Endothelial cell of umbilical vein (primary cell): ENCODE data around the gene SFXN4. TPM values are rescaled to one million over a fixed set of nuclear protein-coding genes. Genes with fewer than 3 reads are reported as not detected.

Experiments used
- BruUV-seq: library from RNA; stranded (reverse); fragments of 400-500 nt; replicated peaks from 2 replicates; lab custom pipeline; 2021; lab: Mats Ljungman, UMichigan
- CTCF ChIA-PET: fragments of 300-600, 350-600 bp; sonication (Branson Sonifier 250); formaldehyde crosslinking; loops from one replicate; lab custom pipeline; 2021; ENCODE audit warnings: antibody characterized with exemption, inconsistent platforms; lab: Charles Lee
- POLR2A ChIA-PET: fragments of 300-600, 350-600 bp; sonication (Branson Sonifier 250); formaldehyde crosslinking; loops from one replicate; lab custom pipeline; 2021; ENCODE audit warnings: antibody characterized with exemption, inconsistent platforms; lab: Charles Lee
- DNase-seq: peaks from one replicate; pipeline ENCODE4 v3.0.0-alpha.2; 2011; ENCODE audit warnings: low read depth, low spot score
- FAIRE-seq: peaks from 2 replicates; lab custom pipeline; 2011; peaks lifted over from hg19 to GRCh38; lab: Jason Lieb, UNC
- H2AFZ ChIP-seq: 2 replicates; pipeline ENCODE4 v1.6.0; 2012; ENCODE audit warnings: low read depth, low read length, control low read depth, inconsistent platforms
- H3K27ac ChIP-seq: 2 replicates; pipeline ENCODE4 v1.5.1; 2011; ENCODE audit warnings: low read depth, mild to moderate bottlenecking, control low read depth, low read length, moderate library complexity; ENCODE audit not compliant: insufficient read depth
- H3K27me3 ChIP-seq, 2 experiments: 2 replicates each; pipeline versions ENCODE4 v1.6.0 to v1.6.1; 2011; ENCODE audit warnings: low read length in 2 of 2, mixed read lengths in 1 of 2; ENCODE audit not compliant: control insufficient read depth in 2 of 2, insufficient read depth in 2 of 2
- H3K36me3 ChIP-seq, 2 experiments: 2 replicates in 1 of 2; 3 replicates in 1 of 2; pipeline ENCODE4 v1.5.1; 2011; ENCODE audit warnings: low read length in 2 of 2, mild to moderate bottlenecking in 1 of 2, moderate library complexity in 1 of 2; ENCODE audit not compliant: control insufficient read depth in 2 of 2, insufficient read depth in 2 of 2; ENCODE audit errors: extremely low read depth in 1 of 2
- H3K4me1 ChIP-seq: 3 replicates; pipeline ENCODE4 v1.5.1; 2011; ENCODE audit warnings: mild to moderate bottlenecking, low read length; ENCODE audit not compliant: control insufficient read depth, insufficient read depth; ENCODE audit errors: extremely low read depth
- H3K4me2 ChIP-seq: 2 replicates; pipeline ENCODE4 v1.6.1; 2011; ENCODE audit warnings: low read length, control low read depth, mixed read lengths; ENCODE audit not compliant: insufficient read depth
- H3K4me3 ChIP-seq, 3 experiments: fragments of 200-600 bp in 1 of 3; sonication (generic), shearing (Covaris generic) in 1 of 3; replicated peaks in 1 of 3; 2 replicates each; pipeline ENCODE4 v1.5.1; 2011 to 2016; ENCODE audit warnings: control low read depth in 3 of 3, low read length in 3 of 3, mild to moderate bottlenecking in 2 of 3, inconsistent platforms in 1 of 3, low read depth in 1 of 3, moderate library complexity in 1 of 3; ENCODE audit not compliant: insufficient read depth in 1 of 3
- H3K79me2 ChIP-seq: 2 replicates; pipeline ENCODE4 v1.6.0; 2012; ENCODE audit warnings: low read length, inconsistent platforms; ENCODE audit not compliant: control insufficient read depth, insufficient read depth
- H3K9ac ChIP-seq: replicated peaks from 2 replicates; pipeline ENCODE3; 2011; ENCODE audit warnings: low read length, control low read depth; ENCODE audit not compliant: insufficient read depth; ENCODE audit errors: extremely low read depth
- H3K9me1 ChIP-seq: replicated peaks from 3 replicates; pipeline ENCODE4 v1.6.0; 2011; ENCODE audit warnings: mild to moderate bottlenecking, low read length; ENCODE audit not compliant: control insufficient read depth, insufficient read depth; ENCODE audit errors: extremely low read depth
- H3K9me3 ChIP-seq: replicated peaks from 2 replicates; pipeline ENCODE4 v1.5.1; 2012; ENCODE audit warnings: low read length, inconsistent platforms; ENCODE audit not compliant: control insufficient read depth, insufficient read depth
- H4K20me1 ChIP-seq: replicated peaks from 2 replicates; pipeline ENCODE3; 2011; ENCODE audit warnings: mild to moderate bottlenecking, low read length; ENCODE audit not compliant: control insufficient read depth, insufficient read depth; ENCODE audit errors: extremely low read depth
- EZH2 ChIP-seq: IDR thresholded peaks from 2 replicates; pipeline ENCODE4 v1.6.1; 2012; ENCODE audit warnings: borderline replicate concordance, low read depth, mild to moderate bottlenecking, moderate library complexity, low read length, inconsistent platforms; ENCODE audit not compliant: severe bottlenecking
- FOS ChIP-seq: IDR thresholded peaks from 2 replicates; pipeline ENCODE4 v1.6.1; 2011; ENCODE audit warnings: mild to moderate bottlenecking, low read length, moderate library complexity, borderline replicate concordance; ENCODE audit not compliant: insufficient read depth
- GATA2 ChIP-seq: IDR thresholded peaks from 2 replicates; pipeline ENCODE4 v1.7.0; 2011; ENCODE audit warnings: low read depth, mild to moderate bottlenecking, moderate library complexity, mixed read lengths, low read length; ENCODE audit not compliant: insufficient read length, insufficient read depth
- JUN ChIP-seq: IDR thresholded peaks from 2 replicates; pipeline ENCODE4 v1.6.1; 2011; ENCODE audit warnings: borderline replicate concordance, low read depth; ENCODE audit not compliant: insufficient read length, insufficient read depth
- MYC ChIP-seq: IDR thresholded peaks from one replicate; pipeline ENCODE4 v1.6.1; 2011; ENCODE audit warnings: mild to moderate bottlenecking, low read depth, low read length
- POLR2A ChIP-seq: IDR thresholded peaks from 2 replicates; pipeline ENCODE4 v1.6.1; 2012; ENCODE audit warnings: low read depth, mild to moderate bottlenecking, control low read depth, low read length
- POLR2AphosphoS5 ChIP-seq: IDR thresholded peaks from 2 replicates; pipeline ENCODE4 v1.6.1; 2012; ENCODE audit warnings: low read depth, mild to moderate bottlenecking, control low read depth, low read length, moderate library complexity; ENCODE audit not compliant: insufficient read depth
- dilution Hi-C: fragments of 300-500 bp; cut with MboI; formaldehyde crosslinking; loops from one replicate; pipeline ENCODE4 v1.15.0; 2019; ENCODE audit warnings: low sequenced_read_pairs; ENCODE audit not compliant: extremely low pct_ligation_motif_present
- intact Hi-C: fragments of 100-400 bp; cut with micrococcal nuclease; formaldehyde crosslinking; loops from one replicate; pipeline ENCODE4 v1.10.0; 2022
- polyA plus RNA-seq, 4 experiments: library from polyadenylated mRNA; depleted of rRNA in 3 of 4; stranded (reverse) in 3 of 4; unstranded in 1 of 4; fragments of >200 nt; gene quantifications; 2 replicates each; pipeline versions ENCODE4 v1.2.1 to v1.2.3, GENCODE V29; 2011 to 2012; ENCODE audit warnings: missing spikeins in 1 of 4
- total RNA-seq: library from RNA; stranded (reverse); gene quantifications from 2 replicates; pipeline ENCODE4 v1.2.3, GENCODE V29; 2021
- TF ChIP-seq, protein P1 (sequence below): IDR thresholded peaks from 2 replicates; pipeline ENCODE4 v1.6.1; 2011; ENCODE audit not compliant: insufficient read depth, insufficient read length
- TF ChIP-seq, protein P2 (sequence below), 2 donors: IDR thresholded peaks; 1 replicate in 1 of 2; 2 replicates in 1 of 2; pipeline ENCODE4 v1.5.1; 2011; ENCODE audit warnings: low read length in 2 of 2, mild to moderate bottlenecking in 2 of 2, moderate library complexity in 2 of 2, control low read depth in 1 of 2, inconsistent platforms in 1 of 2, low read depth in 1 of 2; ENCODE audit not compliant: insufficient read depth in 1 of 2; ENCODE audit errors: extremely low read depth in 1 of 2

The SFXN4 gene
- total and polyA plus RNA-seq, 2 donors (not counting 3 experiments of a cell fraction or from before 2014, with no cell fraction given) = 11.1 to 14.5 TPM

DNA sequence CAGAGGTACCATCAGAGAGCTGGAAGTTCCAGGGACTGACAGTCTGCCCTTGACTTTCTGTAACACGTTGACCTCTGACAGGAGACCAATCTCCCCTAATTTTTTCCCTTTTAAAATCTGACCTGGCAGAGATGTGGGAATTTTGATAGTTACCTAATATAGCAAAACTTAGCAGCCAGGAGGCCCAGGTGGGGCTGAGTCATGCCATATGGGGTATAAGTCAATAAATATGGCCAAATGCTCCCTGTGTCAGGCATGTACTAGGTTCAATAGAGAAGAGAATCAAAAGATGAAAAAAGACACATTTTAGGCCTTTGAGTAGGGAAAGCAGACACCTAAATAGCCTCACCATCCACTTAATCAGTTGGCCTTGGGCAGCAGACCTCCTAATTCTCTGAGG is 35.7 kb upstream of the SFXN4 start:
- dilution Hi-C loops = no loop called here

More for the DNA sequence above, 35.7 kb upstream of the SFXN4 start:
- Histone ChIP-seq H3K36me3 (no peaks in the 10 kb centered on the region), H3K79me2 (no peaks in the 10 kb centered on the region), H4K20me1 (no peaks in the 10 kb centered on the region), H3K4me1 (peaks cover 38% of the 10 kb centered on the region), H3K9me1 (no peaks in the 10 kb centered on the region), H3K9ac (no peak overlapping the region), H3K27ac (no peak overlapping the region), H3K4me2 (no peak overlapping the region), H3K4me3 (no peak overlapping the region), H2AFZ (no peak overlapping the region), H3K9me3 (no peaks in the 10 kb centered on the region), H3K27me3 (no peaks in the 10 kb centered on the region)
- no peak for DNase-seq
- ChIA-PET CTCF (interaction anchor here (1.1 to 6.6 kb wide), 4 partner anchors 245 to 401 kb away, joined by 5 to 245 read pairs (median 48); partner anchors contain the start of gene RGS10), POLR2A (no interaction called here)
- FAIRE-seq = no peak
- intact Hi-C loops = loop anchor here (10.0 kb wide), 1 partner anchor 454 kb away; the partner anchor contains the start of gene BAG3
- no TSS peak for BruUV-seq
- TF ChIP-seq POLR2A (no peak), JUN (no peak), EZH2 (no peak), GATA2 (no peak), FOS (no peak), POLR2AphosphoS5 (no peak), MYC (no peak)
- TF ChIP-seq, protein P1, sequence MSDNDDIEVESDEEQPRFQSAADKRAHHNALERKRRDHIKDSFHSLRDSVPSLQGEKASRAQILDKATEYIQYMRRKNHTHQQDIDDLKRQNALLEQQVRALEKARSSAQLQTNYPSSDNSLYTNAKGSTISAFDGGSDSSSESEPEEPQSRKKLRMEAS = no peak
- TF ChIP-seq, protein P2, sequence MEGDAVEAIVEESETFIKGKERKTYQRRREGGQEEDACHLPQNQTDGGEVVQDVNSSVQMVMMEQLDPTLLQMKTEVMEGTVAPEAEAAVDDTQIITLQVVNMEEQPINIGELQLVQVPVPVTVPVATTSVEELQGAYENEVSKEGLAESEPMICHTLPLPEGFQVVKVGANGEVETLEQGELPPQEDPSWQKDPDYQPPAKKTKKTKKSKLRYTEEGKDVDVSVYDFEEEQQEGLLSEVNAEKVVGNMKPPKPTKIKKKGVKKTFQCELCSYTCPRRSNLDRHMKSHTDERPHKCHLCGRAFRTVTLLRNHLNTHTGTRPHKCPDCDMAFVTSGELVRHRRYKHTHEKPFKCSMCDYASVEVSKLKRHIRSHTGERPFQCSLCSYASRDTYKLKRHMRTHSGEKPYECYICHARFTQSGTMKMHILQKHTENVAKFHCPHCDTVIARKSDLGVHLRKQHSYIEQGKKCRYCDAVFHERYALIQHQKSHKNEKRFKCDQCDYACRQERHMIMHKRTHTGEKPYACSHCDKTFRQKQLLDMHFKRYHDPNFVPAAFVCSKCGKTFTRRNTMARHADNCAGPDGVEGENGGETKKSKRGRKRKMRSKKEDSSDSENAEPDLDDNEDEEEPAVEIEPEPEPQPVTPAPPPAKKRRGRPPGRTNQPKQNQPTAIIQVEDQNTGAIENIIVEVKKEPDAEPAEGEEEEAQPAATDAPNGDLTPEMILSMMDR (IDR thresholded peaks at IDR 0.05; ENCODE audit: extremely low read depth in 1 of 2, insufficient read depth in 1 of 2, low read depth in 1 of 2, low read length in 2 of 2) = no peak
